Activated naive CD8-positive, alpha-beta T cell (primary cell): ENCODE measurements around the gene EXOSC5.
"Not testable (repeated sequence)": the region's sequence is repeated elsewhere in the genome, so short reads cannot be mapped to it uniquely, and the experiment has no call there.

Experiments used
- H3K27ac Mint-ChIP-seq: one replicate; pipeline ENCODE4 v1.8.0; 2021; ENCODE audit warnings: mixed read lengths
- H3K27me3 Mint-ChIP-seq: one replicate; pipeline ENCODE4 v1.8.0; 2021; ENCODE audit warnings: mixed read lengths
- H3K36me3 Mint-ChIP-seq: one replicate; pipeline ENCODE4 v1.8.0; 2021; ENCODE audit warnings: mixed read lengths
- H3K4me1 Mint-ChIP-seq: one replicate; pipeline ENCODE4 v1.8.0; 2021; ENCODE audit warnings: low read depth, mixed read lengths
- H3K4me3 Mint-ChIP-seq: one replicate; pipeline ENCODE4 v1.8.0; 2021; ENCODE audit warnings: mild to moderate bottlenecking, mixed read lengths
- H3K9me3 Mint-ChIP-seq: one replicate; pipeline ENCODE4 v1.8.0; 2021; ENCODE audit warnings: low read depth, mixed read lengths

The EXOSC5 gene

DNA sequence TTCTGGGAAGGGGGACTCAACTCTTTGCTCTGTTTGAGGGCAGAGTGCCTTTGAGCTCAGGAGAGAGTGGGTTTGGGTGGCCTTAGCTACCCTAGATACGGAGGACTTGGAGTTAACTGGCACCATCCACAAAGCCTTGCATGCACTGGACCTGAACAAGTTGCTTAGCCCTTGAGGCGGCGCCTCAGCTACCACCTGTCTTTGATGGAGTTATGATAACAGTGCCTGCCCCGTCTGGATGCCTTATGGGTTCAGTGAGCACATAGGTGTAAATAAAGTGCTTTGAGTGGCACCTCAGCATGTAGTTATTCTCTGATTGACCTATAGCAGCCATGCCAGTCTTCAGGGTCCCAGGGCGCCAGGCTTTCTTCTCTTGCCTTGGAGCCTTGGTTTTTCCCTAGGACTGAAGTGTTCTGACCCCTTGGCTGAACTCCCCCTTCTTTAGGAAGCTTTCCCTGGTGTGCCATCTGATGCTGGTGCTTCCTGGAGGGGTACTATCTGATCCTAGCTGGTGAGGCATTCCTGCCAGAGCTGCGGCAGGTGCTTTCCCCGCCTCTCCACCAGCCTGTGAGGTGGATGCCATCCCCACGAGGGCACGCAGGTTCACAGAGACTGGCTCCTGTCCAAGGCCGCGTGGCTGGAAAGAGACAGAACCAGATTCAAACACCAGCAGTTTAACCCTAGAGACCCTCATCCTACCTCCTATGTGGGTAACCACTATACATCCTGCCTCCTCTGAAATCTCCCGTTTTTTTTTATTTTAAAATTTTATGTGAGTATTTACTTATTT, 6.2 kb upstream of the EXOSC5 start:
- no peak overlapping the region for H3K4me3 Mint-ChIP-seq
- H3K4me1 Mint-ChIP-seq: peaks cover 25% of the 10 kb centered on the region
- peaks cover 2% of the 10 kb centered on the region for H3K36me3 Mint-ChIP-seq
- H3K9me3 Mint-ChIP-seq: no peaks in the 10 kb centered on the region
- no peaks in the 10 kb centered on the region for H3K27me3 Mint-ChIP-seq
- H3K27ac Mint-ChIP-seq: no peak overlapping the region

- H3K36me3 Mint-ChIP-seq: peaks cover 2% of the 10 kb centered on the region
- no peak overlapping the region for H3K4me3 Mint-ChIP-seq
- H3K4me1 Mint-ChIP-seq: peaks cover 31% of the 10 kb centered on the region
- no peaks in the 10 kb centered on the region for H3K9me3 Mint-ChIP-seq
- no peak overlapping the region for H3K27ac Mint-ChIP-seq
- H3K27me3 Mint-ChIP-seq: no peaks in the 10 kb centered on the region
These were observed 4.9 kb upstream of the EXOSC5 start for GRCh38 chr19:41402010-41402409.

- H3K4me1 Mint-ChIP-seq: peaks cover 34% of the 10 kb centered on the region
These were observed 4.3 kb upstream of the EXOSC5 start for GRCh38 chr19:41401483-41401882.

GRCh38 chr19:41399525-41399924, 2.4 kb upstream of the EXOSC5 start:
- peaks cover 5% of the 10 kb centered on the region for H3K36me3 Mint-ChIP-seq
- peaks cover 42% of the 10 kb centered on the region for H3K4me1 Mint-ChIP-seq
- H3K27ac Mint-ChIP-seq: peak overlapping the region; percentile 1
- peak overlapping the region; percentile 99 for H3K4me3 Mint-ChIP-seq
- H3K9me3 Mint-ChIP-seq: no peaks in the 10 kb centered on the region
- no peaks in the 10 kb centered on the region for H3K27me3 Mint-ChIP-seq

More at GRCh38 chr19:41401483-41401882, 4.3 kb upstream of the EXOSC5 start:
- H3K4me3 Mint-ChIP-seq: no peak overlapping the region
- H3K27me3 Mint-ChIP-seq: no peaks in the 10 kb centered on the region
- H3K9me3 Mint-ChIP-seq: no peaks in the 10 kb centered on the region
- H3K36me3 Mint-ChIP-seq: peaks cover 2% of the 10 kb centered on the region
- no peak overlapping the region for H3K27ac Mint-ChIP-seq

DNA sequence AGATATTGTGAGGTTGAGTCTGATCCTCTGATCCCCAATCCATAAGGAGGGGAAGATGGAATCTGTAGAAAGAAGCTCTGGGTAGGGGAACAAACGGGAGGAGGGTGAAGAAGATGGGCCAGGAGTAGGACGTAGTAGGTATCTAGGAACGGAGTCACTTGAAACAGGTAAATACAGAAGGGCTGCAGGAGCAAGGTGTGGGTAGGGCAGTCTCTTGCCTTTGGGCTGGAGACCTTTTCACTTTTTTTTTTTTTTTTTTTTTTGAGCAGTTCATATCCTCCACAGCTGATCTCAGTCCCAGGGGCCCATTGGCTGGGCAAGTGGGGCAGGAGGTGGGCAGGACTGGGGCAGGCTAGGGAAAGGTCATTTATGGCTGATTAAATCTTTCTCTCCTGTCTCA, 1.9 kb upstream of the EXOSC5 start:
- H3K27me3 Mint-ChIP-seq: no peaks in the 10 kb centered on the region

GRCh38 chr19:41398598-41398997, 1.4 kb upstream of the EXOSC5 start:
- Mint-ChIP-seq H3K27me3 (no peaks in the 10 kb centered on the region), H3K9me3 (no peaks in the 10 kb centered on the region), H3K4me3 (peak overlapping the region; percentile 99), H3K36me3 (peaks cover 5% of the 10 kb centered on the region), H3K4me1 (peaks cover 42% of the 10 kb centered on the region), H3K27ac (peak overlapping the region; percentile 100)

More for the DNA sequence above, 1.9 kb upstream of the EXOSC5 start:
- Mint-ChIP-seq H3K4me1 (peaks cover 42% of the 10 kb centered on the region), H3K4me3 (peak overlapping the region; percentile 99), H3K36me3 (peaks cover 5% of the 10 kb centered on the region), H3K9me3 (no peaks in the 10 kb centered on the region), H3K27ac (peak overlapping the region; percentile 100)

GRCh38 chr19:41398050-41398418, 875 bp upstream of the EXOSC5 start:
- H3K36me3 Mint-ChIP-seq: peaks cover 5% of the 10 kb centered on the region
- no peaks in the 10 kb centered on the region for H3K27me3 Mint-ChIP-seq
- peak overlapping the region; percentile 100 for H3K27ac Mint-ChIP-seq
- peak overlapping the region; percentile 99 for H3K4me3 Mint-ChIP-seq
- H3K4me1 Mint-ChIP-seq: peaks cover 39% of the 10 kb centered on the region
- H3K9me3 Mint-ChIP-seq: no peaks in the 10 kb centered on the region

- Mint-ChIP-seq H3K27me3 (no peaks in the 10 kb centered on the region), H3K4me1 (peaks cover 34% of the 10 kb centered on the region), H3K27ac (peak overlapping the region; percentile 61), H3K4me3 (peak overlapping the region; percentile 99), H3K9me3 (no peaks in the 10 kb centered on the region), H3K36me3 (peaks cover 4% of the 10 kb centered on the region)
These were observed 1.8 kb downstream of the EXOSC5 start for GRCh38 chr19:41395355-41395754.

DNA sequence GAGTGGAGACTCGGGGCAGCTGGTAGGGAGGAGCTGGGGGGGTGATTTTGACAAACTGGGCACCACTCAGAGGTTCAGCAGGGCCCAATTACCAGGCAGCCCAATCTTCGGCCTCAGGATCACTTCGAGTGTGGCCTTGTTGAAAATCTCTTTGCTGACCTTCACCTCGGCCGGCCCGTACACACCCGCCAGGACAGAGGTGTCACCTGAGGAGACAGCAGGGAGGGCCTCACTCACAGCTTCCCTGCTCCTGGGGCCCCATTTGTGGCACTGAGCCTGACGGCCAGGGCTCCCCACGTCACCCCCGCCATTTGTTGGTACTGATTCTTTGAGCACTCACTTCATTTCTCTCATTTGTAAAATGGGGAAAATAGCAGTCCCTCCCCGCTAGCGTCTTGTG, 4.4 kb downstream of the EXOSC5 start:
- H3K27me3 Mint-ChIP-seq: no peaks in the 10 kb centered on the region
- no peaks in the 10 kb centered on the region for H3K9me3 Mint-ChIP-seq
- peaks cover 4% of the 10 kb centered on the region for H3K36me3 Mint-ChIP-seq
- no peak overlapping the region for H3K4me3 Mint-ChIP-seq
- no peak overlapping the region for H3K27ac Mint-ChIP-seq
- peaks cover 21% of the 10 kb centered on the region for H3K4me1 Mint-ChIP-seq

- no peak overlapping the region for H3K27ac Mint-ChIP-seq
- H3K36me3 Mint-ChIP-seq: peaks cover 4% of the 10 kb centered on the region
- no peak overlapping the region for H3K4me3 Mint-ChIP-seq
These were observed 5.5 kb downstream of the EXOSC5 start for GRCh38 chr19:41391618-41392017.

DNA sequence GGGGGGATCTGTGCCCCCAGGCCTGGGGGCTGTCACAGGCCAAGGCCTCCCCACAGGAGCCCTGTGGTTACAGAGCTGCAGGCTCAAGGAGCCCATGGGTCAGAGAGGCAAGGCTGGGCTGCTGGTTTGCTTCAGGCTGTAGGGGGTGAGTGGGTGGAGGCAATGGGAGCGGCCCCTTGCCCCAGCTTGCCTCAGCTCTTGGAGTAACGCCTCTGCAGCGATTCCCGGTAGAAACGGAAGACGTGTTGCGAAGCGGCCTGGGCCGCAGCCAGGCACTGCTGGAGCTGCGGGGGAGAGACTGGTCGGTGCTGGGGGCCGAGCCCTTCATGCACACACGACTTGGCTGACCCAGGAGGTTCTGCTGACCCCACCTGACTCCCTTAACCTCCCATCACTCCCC, 10.7 kb downstream of the EXOSC5 start:
- H3K9me3 Mint-ChIP-seq: no peaks in the 10 kb centered on the region
- H3K36me3 Mint-ChIP-seq: no peaks in the 10 kb centered on the region

More at GRCh38 chr19:41391618-41392017, 5.5 kb downstream of the EXOSC5 start:
- no peaks in the 10 kb centered on the region for H3K27me3 Mint-ChIP-seq
- no peaks in the 10 kb centered on the region for H3K9me3 Mint-ChIP-seq
- peaks cover 15% of the 10 kb centered on the region for H3K4me1 Mint-ChIP-seq

GRCh38 chr19:41384351-41384750, 12.8 kb downstream of the EXOSC5 start:
- Mint-ChIP-seq H3K36me3 (no peaks in the 10 kb centered on the region), H3K9me3 (no peaks in the 10 kb centered on the region), H3K27ac (no peak overlapping the region), H3K4me3 (no peak overlapping the region), H3K27me3 (no peaks in the 10 kb centered on the region), H3K4me1 (no peaks in the 10 kb centered on the region)

More for the DNA sequence above, 10.7 kb downstream of the EXOSC5 start:
- no peaks in the 10 kb centered on the region for H3K27me3 Mint-ChIP-seq
- no peaks in the 10 kb centered on the region for H3K4me1 Mint-ChIP-seq
- no peak overlapping the region for H3K4me3 Mint-ChIP-seq
- H3K27ac Mint-ChIP-seq: no peak overlapping the region

DNA sequence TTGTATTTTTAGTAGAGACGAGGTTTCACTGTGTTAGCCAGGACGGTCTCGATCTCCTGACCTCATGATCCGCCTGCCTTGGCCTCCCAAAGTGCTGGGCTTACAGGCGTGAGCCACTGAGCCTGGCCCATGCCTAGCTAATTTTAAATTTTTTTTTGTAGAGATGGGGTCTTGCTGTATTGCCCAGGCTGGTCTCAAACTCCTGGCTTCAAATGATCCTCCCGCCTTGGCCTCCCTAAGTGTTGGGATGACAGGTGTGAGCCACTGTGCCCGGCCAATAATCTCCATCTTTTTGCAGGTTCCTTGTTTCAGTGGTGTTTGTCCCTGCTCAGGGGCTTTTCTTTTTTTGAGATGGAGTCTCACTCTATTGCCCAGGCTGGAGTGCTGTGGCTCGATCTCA, 15.6 kb downstream of the EXOSC5 start:
- not testable (repeated sequence) for H3K9me3 Mint-ChIP-seq, H3K4me3 Mint-ChIP-seq

GRCh38 chr19:41377977-41378709, 19.0 kb downstream of the EXOSC5 start:
- H3K4me1 Mint-ChIP-seq: peaks cover 17% of the 10 kb centered on the region
- no peaks in the 10 kb centered on the region for H3K9me3 Mint-ChIP-seq
- H3K4me3 Mint-ChIP-seq: no peak overlapping the region
- no peaks in the 10 kb centered on the region for H3K36me3 Mint-ChIP-seq
- peak overlapping the region; percentile 64 for H3K27ac Mint-ChIP-seq
- H3K27me3 Mint-ChIP-seq: no peaks in the 10 kb centered on the region

More for the DNA sequence above, 15.6 kb downstream of the EXOSC5 start:
- H3K27me3 Mint-ChIP-seq, H3K36me3 Mint-ChIP-seq, H3K27ac Mint-ChIP-seq: not testable (repeated sequence)
- peaks cover 12% of the 10 kb centered on the region for H3K4me1 Mint-ChIP-seq

DNA sequence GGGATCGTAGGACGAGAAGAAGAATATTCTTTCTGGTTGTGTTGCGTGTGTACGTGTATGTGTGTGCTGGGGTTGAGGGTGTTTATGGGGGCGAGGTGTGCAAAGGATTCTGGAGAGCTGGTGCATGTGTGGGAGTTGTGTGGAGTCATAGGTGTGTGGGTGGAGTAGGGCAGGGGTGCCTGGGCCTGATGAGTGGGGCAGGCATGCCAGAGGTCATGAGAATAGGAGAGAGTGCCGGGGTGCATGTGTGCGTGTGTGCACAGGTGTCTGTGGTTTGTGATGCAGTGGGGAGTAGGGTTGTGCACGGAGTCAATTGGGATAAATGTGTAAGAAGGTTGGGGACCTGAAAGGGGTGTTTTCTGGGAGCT, 20.2 kb downstream of the EXOSC5 start:
- H3K4me1 Mint-ChIP-seq: peaks cover 17% of the 10 kb centered on the region
- H3K4me3 Mint-ChIP-seq: peak overlapping the region; percentile 86
- no peaks in the 10 kb centered on the region for H3K9me3 Mint-ChIP-seq
- H3K27ac Mint-ChIP-seq: peak overlapping the region; percentile 88
- no peaks in the 10 kb centered on the region for H3K27me3 Mint-ChIP-seq
- H3K36me3 Mint-ChIP-seq: no peaks in the 10 kb centered on the region
